GM21737 (cell line): ENCODE measurements around the gene SETSIP.
"Not testable (repeated sequence)": the region's sequence is repeated elsewhere in the genome, so short reads cannot be mapped to it uniquely, and the experiment has no call there.

ENCODE experiments used
- ATAC-seq: cut with Tn5 transposase; IDR thresholded peaks from one replicate; pipeline ENCODE4 v1.9.1; 2021; ENCODE audit warnings: mild to moderate bottlenecking, moderate library complexity; ENCODE audit not compliant: unreplicated experiment

SETSIP gene

DNA sequence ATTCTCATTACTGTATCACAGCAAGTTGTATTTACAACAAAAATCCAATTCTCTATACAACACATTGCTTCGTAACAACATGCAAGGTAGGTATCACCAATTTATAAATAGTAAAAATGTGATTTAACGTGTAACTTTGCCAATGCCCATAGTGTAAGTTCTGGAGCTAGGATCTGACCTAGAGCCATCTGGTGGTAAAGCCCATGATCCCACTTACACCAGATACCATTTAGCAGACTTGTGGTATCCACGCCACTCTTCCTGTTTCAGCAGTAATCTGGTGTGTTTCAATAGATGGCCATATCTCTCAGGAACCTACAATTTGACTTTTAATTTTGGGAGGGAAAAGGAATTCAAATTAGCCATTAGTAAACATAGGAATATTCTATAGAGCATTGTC lies 10.2 kb downstream of the SETSIP start:
- ATAC-seq: no peak

DNA sequence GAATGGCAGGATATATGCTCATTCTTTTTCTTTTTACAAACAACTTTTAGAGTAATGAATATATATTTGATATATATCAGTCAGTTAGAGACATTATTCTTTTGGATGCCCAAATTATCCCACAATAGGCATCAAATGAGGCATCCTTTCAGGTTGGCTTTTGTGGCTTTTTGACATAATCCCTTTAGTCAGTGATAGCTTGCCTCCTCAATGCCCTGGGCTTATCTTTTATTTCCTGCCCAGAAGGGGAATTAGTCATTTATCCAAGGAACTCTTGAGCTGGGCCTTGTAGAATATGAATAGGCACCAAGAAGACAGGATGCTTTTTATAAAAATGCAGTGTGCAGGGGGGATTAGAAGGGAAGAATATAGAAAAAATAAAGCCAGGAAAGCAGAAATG lies 23.3 kb downstream of the SETSIP start:
- ATAC-seq: no peak

DNA sequence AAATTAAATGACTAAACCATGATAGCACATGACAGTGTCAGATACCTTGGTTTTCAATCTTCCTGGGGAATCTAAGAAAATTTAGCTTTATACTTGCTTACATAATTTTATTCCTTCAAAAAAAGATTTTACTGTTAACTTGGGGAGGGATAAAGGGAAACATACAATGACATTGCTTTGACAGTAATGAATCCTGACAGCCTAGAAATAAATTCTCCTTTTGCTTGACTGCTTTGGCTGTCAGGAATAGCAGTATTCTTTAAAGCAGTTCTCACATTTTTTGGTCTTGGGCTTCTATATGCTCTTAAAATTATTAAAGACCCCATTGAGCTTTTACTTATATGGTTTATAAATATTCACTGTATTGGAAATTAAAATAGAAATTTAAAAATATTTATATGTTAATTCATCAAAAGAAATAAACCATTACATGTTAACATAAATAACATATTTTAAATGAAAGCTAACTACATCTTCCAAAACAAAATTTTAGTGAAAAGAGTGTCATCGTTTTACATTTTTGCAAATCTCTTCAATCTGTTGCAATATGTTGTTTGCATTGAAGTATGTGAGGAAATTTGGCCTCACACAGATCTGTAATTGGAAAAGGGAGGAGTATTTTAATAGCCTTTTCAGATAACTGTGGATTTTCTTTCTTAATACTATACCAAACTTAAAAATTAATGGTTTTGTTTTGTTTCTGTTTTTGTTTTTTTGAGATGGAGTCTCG lies 29.3 kb downstream of the SETSIP start:
- no peak for ATAC-seq

DNA sequence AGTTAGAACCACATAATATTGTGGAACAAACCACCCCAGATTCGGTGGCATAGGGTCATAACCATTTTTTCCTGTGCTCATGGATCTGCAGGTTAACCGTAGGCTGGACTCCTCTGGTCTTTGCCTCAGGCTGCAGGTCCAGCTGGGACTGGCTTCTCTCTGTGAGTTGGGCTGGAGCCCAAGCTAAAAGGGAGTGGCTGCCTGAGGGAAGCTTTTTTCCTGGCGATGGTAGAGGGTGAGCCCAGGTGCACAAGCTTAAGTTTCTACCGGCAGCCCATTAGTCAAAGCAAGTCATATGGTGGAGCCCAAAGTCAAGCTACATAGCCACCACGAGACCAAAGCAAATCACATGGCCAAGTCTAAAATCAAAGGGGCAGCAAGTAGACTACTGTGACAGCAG lies 31.6 kb downstream of the SETSIP start:
- ATAC-seq: no peak

DNA sequence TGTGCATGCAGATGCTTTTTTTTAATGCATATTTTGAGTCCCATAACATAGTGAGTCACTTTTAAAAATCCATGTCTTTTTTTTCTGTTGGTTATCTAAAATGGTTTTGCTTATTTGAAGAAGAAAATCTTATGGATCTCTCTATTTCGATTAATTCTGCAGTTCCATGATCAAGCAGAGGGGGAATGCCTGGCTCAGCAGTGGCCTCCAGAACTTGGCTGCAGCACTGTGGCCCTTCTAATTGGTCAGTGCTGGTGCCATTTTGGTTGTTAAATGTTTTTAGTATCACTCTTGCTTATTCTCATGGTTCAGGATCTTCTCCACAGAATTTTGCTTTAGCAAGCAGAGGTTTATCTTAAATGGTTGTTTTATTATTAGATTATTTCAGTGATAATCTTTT lies 34.2 kb downstream of the SETSIP start:
- ATAC-seq: no peak

DNA sequence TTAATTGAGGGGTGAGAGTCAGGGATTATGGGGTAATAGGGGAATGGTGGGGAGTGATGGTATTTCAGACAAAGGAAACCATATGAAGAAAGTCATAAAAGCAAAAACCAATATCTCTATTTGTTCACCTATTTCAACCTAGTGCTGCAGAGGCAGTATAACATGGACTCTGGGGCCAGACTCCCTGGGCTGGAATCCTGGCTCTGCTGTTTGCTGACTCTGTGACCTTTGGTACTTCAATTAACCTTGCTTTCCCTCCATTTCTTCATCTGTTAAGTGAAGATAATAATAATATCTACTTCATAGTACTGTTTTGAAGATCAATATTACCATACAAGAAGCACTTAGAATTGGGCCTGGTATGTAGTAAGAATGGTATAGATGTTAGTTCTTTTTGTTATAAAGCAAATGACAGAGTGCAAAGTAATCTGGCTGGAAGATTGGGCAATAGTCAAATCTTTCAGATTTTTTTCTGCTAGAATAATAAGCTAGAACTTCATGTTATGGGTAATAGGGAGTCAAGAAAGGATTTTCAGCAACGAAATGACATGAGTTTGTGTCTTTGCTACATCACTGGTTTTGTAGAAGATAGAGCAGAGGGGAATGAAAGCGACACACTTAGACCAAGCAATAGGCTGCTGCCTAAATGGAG lies 36.4 kb downstream of the SETSIP start:
- ATAC-seq: no peak

DNA sequence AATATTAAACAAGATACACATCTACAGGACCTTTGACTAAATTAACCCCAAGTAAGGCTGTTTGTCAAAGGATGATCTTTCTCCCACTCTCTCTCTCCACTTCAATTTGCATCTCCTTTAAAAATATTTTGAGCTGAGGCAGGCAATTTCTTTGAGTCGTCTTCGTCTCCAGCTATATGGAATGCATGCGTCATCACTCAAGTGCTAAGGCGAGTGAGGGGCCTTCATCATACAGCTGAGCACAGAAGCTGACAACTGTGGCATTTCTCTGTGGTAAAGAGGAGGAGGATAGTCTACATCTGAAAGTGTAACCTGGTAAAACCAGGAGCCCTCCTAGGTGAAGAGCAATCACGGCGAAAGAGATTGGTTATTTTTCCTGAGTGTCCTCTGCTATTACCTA lies 37.8 kb downstream of the SETSIP start:
- no peak for ATAC-seq

DNA sequence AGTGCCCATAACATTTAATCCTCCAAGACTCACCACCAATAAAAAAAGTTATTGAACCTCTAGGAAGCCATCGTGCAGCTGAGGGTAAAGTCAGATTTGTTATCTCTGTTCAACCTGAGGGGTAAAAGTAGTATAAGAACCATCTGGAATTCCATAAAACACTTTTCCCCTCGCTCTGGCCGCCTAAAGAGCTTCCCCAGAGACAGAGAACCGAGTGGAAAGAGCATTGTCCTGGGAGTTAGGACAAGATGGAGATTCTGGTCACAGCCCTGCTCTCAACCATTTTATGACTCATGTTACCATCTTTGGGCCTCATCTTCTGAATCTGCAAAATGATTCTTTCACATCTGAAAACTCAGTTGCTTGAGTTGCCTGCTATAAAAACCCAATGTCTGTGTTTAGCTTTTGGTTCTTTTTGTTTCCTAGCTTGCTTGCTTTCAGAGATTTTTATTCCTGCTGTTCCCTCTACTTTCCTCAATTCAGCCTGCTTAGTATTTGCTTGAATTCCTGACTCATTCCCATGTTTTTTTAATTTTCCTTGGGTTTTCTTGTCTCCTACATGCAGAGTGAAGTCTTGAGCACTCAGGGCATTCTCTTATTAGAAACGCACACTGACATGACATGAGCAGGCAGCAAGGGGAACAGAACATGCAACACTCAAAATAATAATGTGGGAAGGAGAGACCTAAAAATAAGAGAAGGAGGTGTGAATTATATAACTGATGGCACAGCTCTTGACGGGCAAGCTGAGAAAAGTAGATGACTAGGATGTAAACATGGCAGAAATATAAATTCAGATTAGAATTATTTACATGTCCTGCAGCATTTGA lies 43.7 kb downstream of the SETSIP start:
- ATAC-seq: no peak

DNA sequence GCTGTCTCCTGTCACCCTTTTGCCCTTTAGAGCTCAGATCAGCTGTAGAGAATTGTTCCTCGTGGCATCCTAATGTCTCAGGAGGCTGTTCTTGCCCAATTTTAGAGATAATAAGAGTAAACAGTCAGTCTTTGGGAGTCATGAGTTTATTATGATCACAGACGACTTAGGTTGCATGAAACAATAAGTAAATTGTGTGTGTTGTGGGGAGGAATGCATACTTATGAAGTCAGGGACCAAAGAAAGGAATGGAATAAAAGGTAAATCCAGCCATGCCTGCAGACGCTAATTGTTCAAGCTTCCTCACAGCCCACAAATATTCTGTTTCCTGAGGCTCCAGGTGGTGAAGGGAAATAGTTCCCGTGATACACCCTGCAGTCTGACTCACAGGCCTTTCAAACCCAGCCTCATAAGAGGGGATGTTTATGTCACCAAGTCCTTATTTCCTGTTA lies 44.5 kb downstream of the SETSIP start:
- no peak for ATAC-seq

DNA sequence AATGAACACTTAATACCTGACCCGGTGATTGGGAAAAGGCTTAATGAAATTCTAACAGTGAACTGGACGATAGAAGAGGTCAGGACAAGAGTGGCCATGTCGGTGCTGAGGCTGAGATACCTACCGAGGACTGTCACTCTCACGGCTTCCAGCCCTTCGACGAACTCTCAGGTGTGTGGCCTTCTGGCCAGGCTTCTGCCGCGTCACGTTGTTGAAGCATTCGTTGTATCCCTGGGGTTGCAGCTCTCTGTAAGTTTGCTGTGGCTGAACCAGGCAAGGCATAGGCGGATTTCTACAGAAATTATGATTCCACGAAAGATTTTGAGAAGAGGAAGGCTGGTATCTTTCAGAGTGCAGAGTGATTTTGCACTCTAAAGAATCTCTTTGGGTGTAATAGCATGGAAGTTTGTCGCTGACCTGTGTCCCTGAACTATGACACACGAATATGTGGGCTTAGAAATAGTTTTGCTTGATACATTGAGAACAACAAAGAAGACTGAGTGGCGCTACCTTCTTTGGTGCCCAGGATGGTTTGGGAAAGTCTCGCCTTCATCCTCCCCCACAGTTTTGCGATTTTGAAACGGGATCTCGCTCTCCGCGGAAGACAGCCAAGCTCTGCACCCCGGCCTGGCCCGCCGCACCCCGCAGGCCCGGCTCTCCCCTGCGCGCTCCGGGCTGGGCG lies 45.8 kb downstream of the SETSIP start:
- ATAC-seq: no peak

DNA sequence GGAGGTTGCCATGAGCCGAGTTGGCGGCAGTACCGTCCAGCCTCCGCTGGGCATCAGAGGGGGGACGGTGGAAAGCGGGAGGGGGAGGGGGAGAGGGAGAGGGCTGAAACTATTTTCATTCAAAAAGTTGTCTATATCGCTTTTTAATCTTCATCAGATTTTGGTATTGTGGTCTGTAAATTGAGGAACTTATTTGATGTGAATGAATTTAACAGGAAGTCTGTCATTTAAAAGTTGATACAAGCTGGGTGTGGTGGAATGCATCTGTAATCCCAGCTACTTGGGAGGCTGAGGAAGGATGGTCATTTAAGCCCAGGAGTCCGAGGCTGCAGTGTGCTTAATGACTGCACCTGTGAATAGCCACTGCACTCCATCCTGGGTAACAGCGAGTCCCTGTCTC lies 48.4 kb downstream of the SETSIP start:
- ATAC-seq: no peak

DNA sequence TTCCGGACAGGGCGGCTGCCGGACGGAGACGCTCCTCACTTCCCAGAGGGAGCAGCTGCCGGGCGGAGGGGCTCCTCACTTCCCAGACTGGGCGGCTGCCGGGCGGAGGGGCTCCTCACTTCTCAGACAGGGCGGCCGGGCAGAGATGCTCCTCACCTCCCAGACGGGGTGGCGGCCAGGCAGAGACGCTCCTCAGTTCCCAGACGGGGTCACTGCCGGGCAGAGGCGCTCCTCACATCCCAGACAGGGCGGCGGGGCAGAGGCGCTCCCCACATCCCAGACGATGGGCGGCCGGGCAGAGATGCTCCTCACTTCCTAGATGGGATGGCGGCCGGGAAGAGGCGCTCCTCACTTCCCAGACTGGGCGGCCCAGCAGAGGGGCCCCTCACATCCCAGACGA lies 49.2 kb downstream of the SETSIP start:
- not testable (repeated sequence) for ATAC-seq
